K562 treated with DMSO at 1 percent for 12 hours (cell line): ENCODE measurements around the gene LRRC63. TPM values are rescaled to one million over a fixed set of nuclear protein-coding genes. Genes with fewer than 3 reads are reported as not detected.

Source experiments
- total RNA-seq: library from RNA; unstranded; fragments of 300-600 nt; gene quantifications from 2 replicates; pipeline ENCODE4 v1.2.3, GENCODE V29; 2022; ENCODE audit not compliant: insufficient read depth

LRRC63 gene
- total RNA-seq = 0.58 TPM in 1 of 2 replicates, not detected in the other

GRCh38 chr13:46211483-46212351 lies at the start of gene LRRC63:
LRRC63 (plus strand) TSS chr13:46211928; CDS start chr13:46213035, 1,107 bp downstream.

DNA sequence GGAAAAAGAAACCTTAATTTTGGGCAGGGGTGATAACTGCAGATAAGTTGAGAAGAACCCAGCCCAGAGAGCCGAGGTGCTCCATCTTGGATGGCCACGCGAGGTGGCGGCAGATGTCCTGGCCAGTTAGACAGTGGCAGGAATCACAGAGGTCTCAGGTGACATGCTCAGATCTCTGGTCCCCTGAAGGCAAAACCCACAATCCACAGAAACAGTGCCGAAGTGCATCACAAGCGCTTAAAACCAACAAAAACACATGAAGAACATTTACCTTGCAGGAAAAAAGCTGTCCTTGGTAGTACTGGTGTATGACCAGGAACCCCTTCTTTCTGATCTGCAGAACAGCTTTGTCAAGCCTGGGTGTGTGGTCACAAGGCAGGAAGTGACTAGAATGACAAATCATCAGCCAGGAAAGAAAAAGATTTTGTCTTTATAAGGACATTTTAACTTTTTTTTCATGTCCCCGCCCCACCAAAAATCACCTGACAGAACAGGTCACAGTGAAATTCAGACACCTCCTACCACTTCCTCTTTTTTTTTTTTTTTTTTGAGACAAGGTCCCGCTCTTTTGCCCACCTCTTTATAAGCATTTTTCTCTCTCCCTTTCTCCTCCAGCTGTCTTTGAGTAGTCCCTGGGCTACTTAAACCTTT lies 29.8 kb upstream of the LRRC63 start, which contains the start of gene LCP1:
Gene LCP1, minus strand, starts transcription at position 338 of the 651 bp plus-strand sequence. CDS start 22,515 bp downstream, outside the sequence.

Other genes starting within 250 kb of the LRRC63 start
- gene ZC3H13, start 159.2 kb upstream of the LRRC63 start, total RNA-seq = 9.2 and 19.8 TPM in 2 replicates
- gene CPB2, start 106.9 kb upstream of the LRRC63 start, total RNA-seq = not detected in 2 replicates
- gene LCP1, start 29.8 kb upstream of the LRRC63 start, total RNA-seq = 123 and 274 TPM in 2 replicates
- 1.1 TPM in 1 of 2 replicates, not detected in the other for gene RUBCNL, start 175.3 kb downstream of the LRRC63 start, total RNA-seq